SK-MEL-5 (cell line): ENCODE results near the gene SLC6A17. TPM values are rescaled to one million over a fixed set of nuclear protein-coding genes. Genes with fewer than 3 reads are reported as not detected.

Source experiments
- DNase-seq: peaks from one replicate; pipeline ENCODE4 v3.0.0-alpha.2; 2016; ENCODE audit warnings: low read depth, low spot score
- in situ Hi-C: cut with HindIII; loops from 2 replicates; pipeline ENCODE4 v1.10.0; 2016; ENCODE audit warnings: low sequenced_read_pairs, high pct_unique_total_duplicates, low pct_unique_long_range_greater_than_20kb
- total RNA-seq: library from RNA; depleted of rRNA; stranded (reverse); fragments of >200 nt; shearing (Covaris generic); gene quantifications from 2 replicates; pipeline ENCODE4 v1.2.3, GENCODE V29; 2014; rRNA removed

SLC6A17 gene
- total RNA-seq, 1 experiment from 2014 or later, result 5.7 TPM

DNA sequence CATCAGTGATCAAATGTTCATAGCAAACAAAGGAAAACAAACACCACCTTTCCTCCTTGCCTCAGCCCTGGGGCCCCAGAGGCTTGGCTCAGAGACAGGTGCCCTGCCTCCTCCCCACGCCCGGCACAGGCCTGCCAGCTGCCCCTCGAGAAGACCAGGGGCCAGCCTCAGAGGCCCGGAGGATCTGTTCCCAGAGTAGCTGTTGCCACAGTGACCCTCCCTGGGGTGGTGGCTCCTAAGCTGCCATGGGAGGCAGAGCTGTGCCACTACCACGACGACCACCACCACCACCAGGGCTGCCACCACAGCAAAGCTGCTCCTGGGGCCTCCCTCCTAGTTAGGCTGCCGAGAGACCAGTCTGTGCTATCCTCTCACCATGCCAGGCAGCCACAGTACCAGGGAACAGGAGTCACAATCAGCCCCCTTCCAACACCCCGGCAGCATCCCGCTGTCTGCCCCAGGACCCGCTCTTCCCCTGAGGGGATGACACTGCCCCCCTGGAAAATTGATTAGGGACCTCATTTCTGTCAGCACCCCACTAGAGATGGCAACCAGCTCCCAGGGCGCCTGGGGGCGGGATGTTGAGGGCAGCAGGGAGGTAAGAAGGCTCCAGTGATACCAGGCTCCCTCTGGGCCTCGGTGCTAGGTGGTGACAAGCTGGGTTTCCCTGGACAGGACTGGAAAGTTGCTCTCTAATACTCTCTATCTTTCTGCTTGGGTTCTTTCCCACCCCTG is 90.3 kb downstream of the SLC6A17 start:
- in situ Hi-C loops, result no loop called here
- no peak for DNase-seq

DNA sequence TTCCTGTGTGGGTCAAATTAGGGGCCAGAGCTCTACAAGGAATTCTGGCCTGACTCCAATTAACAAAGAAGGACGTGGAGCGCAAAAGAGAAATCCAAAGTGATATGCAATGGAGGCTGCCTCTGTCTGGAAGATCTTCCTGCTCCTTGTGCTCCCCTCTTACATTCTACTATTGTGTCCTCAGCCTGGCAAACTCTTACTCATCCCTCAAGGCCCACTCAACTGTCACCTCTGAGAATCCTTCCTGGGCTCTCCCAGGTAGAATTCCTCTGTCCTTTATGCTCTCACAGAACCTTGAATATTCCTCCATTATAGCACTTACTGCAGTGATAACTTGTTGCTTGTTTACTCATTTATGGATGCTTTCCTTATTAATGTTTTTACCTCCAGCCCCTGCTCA is 91.2 kb downstream of the SLC6A17 start:
- in situ Hi-C loops, result no loop called here
- no peak for DNase-seq

DNA sequence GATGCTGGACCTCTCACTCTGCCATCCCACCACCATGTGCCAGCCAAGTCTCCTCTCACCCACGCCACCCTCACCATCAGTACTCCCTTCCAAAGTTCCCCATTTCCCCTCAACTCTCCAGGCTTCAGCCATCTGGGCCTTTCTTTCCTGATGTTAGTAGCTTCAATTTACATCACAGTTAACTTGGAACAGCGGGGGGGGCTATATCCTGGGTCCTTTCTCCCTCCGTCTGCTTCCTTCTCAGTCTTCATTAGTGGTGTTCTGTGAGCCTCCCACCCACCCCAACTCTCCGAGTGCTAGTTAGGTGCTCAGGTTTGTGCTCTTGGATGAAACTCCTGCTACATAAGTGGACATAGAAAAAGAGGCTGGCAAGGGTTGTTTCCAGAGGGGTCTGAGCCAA is 91.8 kb downstream of the SLC6A17 start:
- in situ Hi-C loops, result no loop called here
- no peak for DNase-seq

DNA sequence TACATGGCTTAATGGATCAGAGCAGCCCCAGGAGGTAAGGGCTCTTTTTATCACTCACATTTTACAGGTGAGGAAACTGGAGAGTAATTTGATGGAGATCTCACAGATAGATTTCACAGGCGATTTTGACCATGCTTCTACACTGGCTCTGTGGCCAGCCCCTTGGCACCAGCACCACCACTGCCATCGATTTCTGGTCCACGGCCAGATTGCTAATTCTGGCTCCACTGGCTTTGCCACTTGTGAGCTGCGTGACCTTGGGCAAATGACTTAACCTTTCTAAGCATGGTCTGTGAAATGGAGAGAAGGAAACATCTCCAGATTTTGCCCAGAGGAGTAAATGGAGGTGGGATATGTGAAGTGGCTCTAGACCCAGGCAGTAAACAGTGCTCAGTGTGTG is 92.4 kb downstream of the SLC6A17 start:
- in situ Hi-C loops, result no loop called here
- DNase-seq, result no peak

DNA sequence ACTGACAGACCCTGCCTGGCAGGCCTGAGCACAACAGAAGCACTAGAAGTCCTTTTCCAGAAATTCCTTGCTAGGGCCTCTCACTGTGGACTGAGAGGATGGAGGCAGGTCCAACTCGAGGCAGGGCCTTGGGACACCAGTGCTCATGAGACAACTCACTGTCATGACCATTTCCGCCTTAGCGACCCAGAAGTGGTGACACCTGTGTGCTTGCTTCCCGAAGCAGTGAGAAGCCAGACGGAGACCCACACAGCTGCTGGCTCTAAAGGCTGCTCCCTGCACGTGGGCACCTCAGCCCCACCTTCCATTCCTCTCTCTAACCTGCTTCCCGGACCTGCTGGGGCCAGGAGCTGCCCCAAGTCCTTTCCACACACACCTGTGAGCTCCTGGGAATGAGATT is 92.9 kb downstream of the SLC6A17 start:
- no peak for DNase-seq
- in situ Hi-C loops, result no loop called here

DNA sequence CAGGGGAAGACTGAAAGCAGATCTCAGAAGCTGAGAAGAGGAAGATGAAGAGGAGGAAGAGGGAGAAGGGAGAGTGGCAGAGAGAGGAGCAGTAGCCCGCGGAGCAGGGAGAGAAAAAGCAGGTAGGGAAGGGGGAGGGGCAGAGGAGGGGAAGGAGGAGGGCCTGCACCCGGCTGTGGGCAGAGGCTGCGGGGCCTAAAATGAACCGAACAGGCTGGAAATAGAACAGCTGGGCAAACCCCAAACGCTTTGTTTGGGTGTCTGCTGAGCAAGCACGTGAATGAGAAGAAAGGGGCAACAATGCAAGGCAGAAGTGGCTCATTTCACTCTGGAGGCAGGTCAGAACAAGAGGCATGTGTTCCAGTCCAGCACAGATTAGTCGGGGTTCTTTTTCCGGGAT is 93.3 kb downstream of the SLC6A17 start:
- in situ Hi-C loops, result no loop called here
- DNase-seq, result no peak

DNA sequence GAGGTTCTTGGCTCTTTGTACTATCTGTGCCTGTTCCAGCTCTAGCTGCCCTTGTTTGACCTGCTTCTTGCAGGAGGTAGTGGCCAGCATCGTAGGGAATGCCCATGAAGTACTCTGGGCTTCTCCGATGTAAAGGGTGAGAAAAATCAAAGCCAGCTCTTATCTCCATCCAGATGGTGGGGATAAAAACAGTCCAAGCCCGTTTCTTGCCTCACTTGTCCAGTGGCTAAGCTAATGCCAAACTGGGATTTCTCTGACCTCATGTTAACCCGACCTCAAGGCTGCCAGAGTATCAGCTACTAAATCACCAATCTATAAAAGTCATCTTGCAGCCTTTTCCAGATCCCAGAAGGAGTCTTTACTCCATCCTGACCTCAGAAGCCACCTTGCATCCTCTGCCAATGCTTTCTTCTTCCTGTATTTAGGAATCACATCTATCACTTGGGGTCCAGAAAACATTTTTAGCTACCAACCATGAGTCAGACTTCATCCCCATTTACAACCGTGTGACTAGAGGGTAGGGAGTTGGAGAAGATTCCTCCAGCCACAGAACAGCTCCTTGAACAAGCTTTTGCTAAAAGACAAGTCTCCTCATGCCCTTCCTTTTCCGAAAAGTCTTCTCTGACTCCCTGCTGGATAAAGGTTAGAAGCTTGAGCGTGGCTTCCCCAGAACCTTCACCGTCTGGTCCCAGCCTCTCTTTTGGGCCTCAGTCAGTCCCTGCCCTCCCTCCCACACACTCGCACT is 95.8 kb downstream of the SLC6A17 start:
- in situ Hi-C loops, result no loop called here

DNA sequence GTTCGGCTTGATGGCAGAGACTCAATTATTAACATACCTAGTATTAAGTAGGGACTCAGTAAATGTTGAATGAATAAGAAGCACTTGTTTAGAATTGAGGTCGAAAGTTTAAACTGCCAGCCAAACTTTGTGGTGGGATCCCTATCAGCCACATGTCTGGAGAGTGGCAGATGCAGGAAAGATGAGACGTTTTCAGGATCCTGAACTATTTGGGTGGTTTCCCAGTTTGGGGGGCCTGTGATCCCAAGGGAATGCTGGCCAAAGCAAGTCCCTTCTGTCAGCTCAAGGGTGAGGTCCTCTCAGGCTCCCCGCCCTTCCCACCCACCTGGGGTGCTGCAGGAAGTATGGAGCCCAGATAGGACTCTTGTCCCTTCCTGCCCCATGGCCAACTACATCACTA is 98.5 kb downstream of the SLC6A17 start:
- DNase-seq, result no peak
- in situ Hi-C loops, result no loop called here

More for the DNA sequence above, 95.8 kb downstream of the SLC6A17 start:
- DNase-seq, result no peak

DNA sequence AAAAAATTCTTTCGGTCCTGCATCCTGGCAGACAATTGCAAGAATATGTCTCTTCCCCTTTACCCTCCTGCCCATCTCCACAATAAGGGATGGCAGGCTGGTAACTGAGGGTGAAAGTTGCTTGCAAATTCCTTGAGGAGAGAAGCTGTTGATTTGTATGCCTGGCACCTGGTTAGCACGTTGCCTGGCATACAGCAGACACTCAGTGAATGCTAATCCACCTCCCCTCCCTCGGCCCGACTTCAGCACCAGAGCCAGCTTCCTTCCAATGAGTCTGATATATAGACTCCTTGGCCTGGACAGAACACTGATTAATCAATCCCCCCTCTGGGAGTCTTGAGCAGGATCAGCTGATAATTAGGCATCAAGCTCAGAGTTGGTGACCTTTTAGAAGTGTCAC is 99.0 kb downstream of the SLC6A17 start:
- no peak for DNase-seq
- in situ Hi-C loops, result no loop called here

DNA sequence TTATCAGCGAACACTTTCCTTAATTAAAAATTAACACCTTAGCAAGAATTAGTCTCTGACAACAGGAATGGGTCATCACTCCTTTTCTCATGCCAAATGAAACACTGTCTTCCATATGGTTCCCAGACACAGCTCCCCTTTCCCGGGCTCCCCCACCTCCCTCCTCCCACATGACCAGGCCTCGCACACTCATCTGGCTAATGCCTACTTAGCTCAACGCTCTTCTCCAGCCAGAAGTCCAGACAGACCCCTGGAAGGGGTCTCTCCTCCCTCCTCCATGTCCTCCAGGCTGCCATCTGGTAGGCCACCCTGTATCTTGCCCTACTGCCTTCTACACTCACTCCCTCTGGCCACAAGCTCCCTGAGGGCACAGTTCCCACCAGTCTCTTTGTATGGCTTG is 99.7 kb downstream of the SLC6A17 start:
- DNase-seq, result no peak
- in situ Hi-C loops, result no loop called here

DNA sequence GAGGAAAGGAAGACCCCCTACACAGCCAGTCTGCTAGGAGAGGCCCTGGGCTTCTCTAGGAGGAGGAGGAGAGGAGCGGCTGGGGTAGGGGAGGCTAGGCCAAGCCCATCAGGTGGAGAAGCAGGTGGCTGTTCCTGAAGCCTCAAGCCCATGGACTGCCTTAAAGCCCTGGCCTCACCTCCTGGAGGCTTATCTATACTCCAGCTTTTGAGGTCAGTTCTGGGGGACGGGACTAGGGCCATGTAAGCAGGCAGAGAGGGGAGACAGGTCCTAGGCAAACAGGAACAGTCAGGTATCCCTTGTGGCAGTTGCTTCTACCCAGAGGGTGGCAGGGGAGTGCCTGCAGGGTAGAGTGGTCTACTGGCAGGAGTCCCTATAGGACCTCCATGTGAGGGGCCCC is 100.5 kb downstream of the SLC6A17 start:
- in situ Hi-C loops, result no loop called here
- DNase-seq, result no peak

Other genes starting within 250 kb of the SLC6A17 start
- 3.2 and 4.0 TPM in 2 replicates for gene CSF1, start 239.6 kb upstream of the SLC6A17 start, total RNA-seq
- 56.4 and 68.3 TPM in 2 replicates for gene AHCYL1, start 165.7 kb upstream of the SLC6A17 start, total RNA-seq
- gene STRIP1, start 115.9 kb upstream of the SLC6A17 start, total RNA-seq, result 33.1 and 35.5 TPM in 2 replicates
- gene ALX3, start 79.8 kb upstream of the SLC6A17 start, total RNA-seq, result not detected in 2 replicates
- not detected in 2 replicates for gene UBL4B, start 38.1 kb upstream of the SLC6A17 start, total RNA-seq
- gene KCNC4, start 59.8 kb downstream of the SLC6A17 start, total RNA-seq, result 1.8 and 2.7 TPM in 2 replicates
- gene RBM15, start 188.9 kb downstream of the SLC6A17 start, total RNA-seq, result 21.8 and 24.1 TPM in 2 replicates
- gene SLC16A4, start 240.5 kb downstream of the SLC6A17 start, total RNA-seq, result 93.4 and 93.8 TPM in 2 replicates